OCI-LY3 (cell line): ENCODE data around the gene ADAMTS2.

ENCODE experiments used
- H2AFZ ChIP-seq: fragments of 200-600, 300-600 bp; shearing (Covaris generic); 2 replicates; pipeline ENCODE4 v1.6.0; 2014; ENCODE audit warnings: antibody characterized with exemption, low read depth, low read length
- H3K27ac ChIP-seq: fragments of 200-600, 300-600 bp; sonication (generic); 2 replicates; pipeline ENCODE4 v1.5.1; 2014; ENCODE audit warnings: mild to moderate bottlenecking, low read length, moderate library complexity, mixed read lengths
- H3K27me3 ChIP-seq: fragments of 200-600, 300-600 bp; sonication (generic); 2 replicates; pipeline ENCODE4 v1.6.1; 2014; ENCODE audit warnings: low read depth, low read length, mixed read lengths
- H3K36me3 ChIP-seq: fragments of 200-600, 300-600 bp; sonication (generic); replicated peaks from 2 replicates; pipeline ENCODE3; 2014; ENCODE audit warnings: low read depth, low read length, mixed read lengths
- H3K4me1 ChIP-seq: fragments of 300-600, 200-600 bp; sonication (generic); 2 replicates; pipeline ENCODE4 v1.6.1; 2014; ENCODE audit warnings: low read length, mixed read lengths
- H3K4me2 ChIP-seq: fragments of 200-600, 300-600 bp; sonication (generic); 2 replicates; pipeline ENCODE4 v1.6.1; 2014; ENCODE audit warnings: low read length, mixed read lengths
- H3K4me3 ChIP-seq: fragments of 300-600, 200-600 bp; sonication (generic); 2 replicates; pipeline ENCODE4 v1.5.1; 2014; ENCODE audit warnings: antibody characterized with exemption, mild to moderate bottlenecking, low read length, moderate library complexity
- H3K79me2 ChIP-seq: fragments of 300-600, 200-600 bp; shearing (Covaris generic); 2 replicates; pipeline ENCODE4 v1.6.1; 2014; ENCODE audit warnings: mild to moderate bottlenecking, low read length, mixed read lengths
- H3K9ac ChIP-seq: fragments of 300-600, 200-600 bp; shearing (Covaris generic); 2 replicates; pipeline ENCODE4 v1.6.0; 2014; ENCODE audit warnings: mild to moderate bottlenecking, low read length, moderate library complexity
- H3K9me3 ChIP-seq: fragments of 200-600, 300-600 bp; shearing (Covaris generic); 2 replicates; pipeline ENCODE4 v1.6.1; 2014; ENCODE audit warnings: low read length, mixed read lengths; ENCODE audit not compliant: insufficient read depth
- H4K20me1 ChIP-seq: fragments of 200-600, 300-600 bp; sonication (generic); 2 replicates; pipeline ENCODE4 v1.6.1; 2016; ENCODE audit warnings: low read length, mixed read lengths; ENCODE audit not compliant: insufficient read depth
- CTCF ChIP-seq: fragments of 200-600, 300-600 bp; sonication (generic); IDR thresholded peaks from 2 replicates; pipeline ENCODE4 v1.5.1; 2014; ENCODE audit warnings: antibody characterized with exemption, low read length, low read depth
- EZH2phosphoT487 ChIP-seq: fragments of 200-600 bp; shearing (Covaris generic); IDR thresholded peaks from 2 replicates; pipeline ENCODE4 v1.6.1; 2018; ENCODE audit warnings: antibody characterized with exemption, mixed run types, low read depth

The ADAMTS2 gene

GRCh38 chr5:179170606-179171005 lies 174.7 kb downstream of the ADAMTS2 start:
- Histone ChIP-seq H3K4me3 (no peak overlapping the region), H3K36me3 (no peaks in the 10 kb centered on the region), H3K79me2 (no peaks in the 10 kb centered on the region), H3K27ac (no peak overlapping the region), H3K9ac (no peak overlapping the region), H3K9me3 (no peaks in the 10 kb centered on the region), H4K20me1 (no peaks in the 10 kb centered on the region), H3K4me1 (no peaks in the 10 kb centered on the region), H3K4me2 (no peak overlapping the region), H3K27me3 (no peaks in the 10 kb centered on the region), H2AFZ (no peak overlapping the region)
- no peak for TF ChIP-seq CTCF
- TF ChIP-seq EZH2phosphoT487, result no peak

GRCh38 chr5:179169836-179170235 lies 175.4 kb downstream of the ADAMTS2 start:
- H4K20me1 ChIP-seq, result no peaks in the 10 kb centered on the region
- H3K4me1 ChIP-seq, result no peaks in the 10 kb centered on the region
- H3K36me3 ChIP-seq, result no peaks in the 10 kb centered on the region
- no peak overlapping the region for H2AFZ ChIP-seq
- H3K27me3 ChIP-seq, result no peaks in the 10 kb centered on the region
- H3K4me2 ChIP-seq, result no peak overlapping the region
- no peak overlapping the region for H3K4me3 ChIP-seq
- no peaks in the 10 kb centered on the region for H3K9me3 ChIP-seq
- TF ChIP-seq EZH2phosphoT487 (no peak), CTCF (no peak)
- H3K27ac ChIP-seq, result no peak overlapping the region
- no peak overlapping the region for H3K9ac ChIP-seq
- H3K79me2 ChIP-seq, result no peaks in the 10 kb centered on the region

GRCh38 chr5:179168664-179169063 lies 176.6 kb downstream of the ADAMTS2 start:
- H3K79me2 ChIP-seq, result no peaks in the 10 kb centered on the region
- no peaks in the 10 kb centered on the region for H3K9me3 ChIP-seq
- H3K27ac ChIP-seq, result no peak overlapping the region
- H3K9ac ChIP-seq, result no peak overlapping the region
- TF ChIP-seq CTCF (no peak), EZH2phosphoT487 (no peak)
- no peak overlapping the region for H3K4me2 ChIP-seq
- H3K4me3 ChIP-seq, result no peak overlapping the region
- no peaks in the 10 kb centered on the region for H3K4me1 ChIP-seq
- no peak overlapping the region for H2AFZ ChIP-seq
- no peaks in the 10 kb centered on the region for H3K27me3 ChIP-seq
- no peaks in the 10 kb centered on the region for H4K20me1 ChIP-seq
- no peaks in the 10 kb centered on the region for H3K36me3 ChIP-seq

- TF ChIP-seq EZH2phosphoT487, result no peak
- no peak for TF ChIP-seq CTCF
Observed at GRCh38 chr5:179167871-179168451, 177.3 kb downstream of the ADAMTS2 start.

More at GRCh38 chr5:179167871-179168451, 177.3 kb downstream of the ADAMTS2 start:
- Histone ChIP-seq H4K20me1 (no peaks in the 10 kb centered on the region), H3K36me3 (no peaks in the 10 kb centered on the region), H3K9ac (no peak overlapping the region), H3K4me1 (no peaks in the 10 kb centered on the region), H3K27ac (no peak overlapping the region), H3K4me3 (no peak overlapping the region), H3K27me3 (no peaks in the 10 kb centered on the region), H3K79me2 (no peaks in the 10 kb centered on the region), H2AFZ (no peak overlapping the region), H3K4me2 (no peak overlapping the region), H3K9me3 (no peaks in the 10 kb centered on the region)
